ENCODE data around the gene GNG4.
"Not testable (repeated sequence)": the region's sequence is repeated elsewhere in the genome, so short reads cannot be mapped to it uniquely, and the experiment has no call there.

Gene GNG4

DNA sequence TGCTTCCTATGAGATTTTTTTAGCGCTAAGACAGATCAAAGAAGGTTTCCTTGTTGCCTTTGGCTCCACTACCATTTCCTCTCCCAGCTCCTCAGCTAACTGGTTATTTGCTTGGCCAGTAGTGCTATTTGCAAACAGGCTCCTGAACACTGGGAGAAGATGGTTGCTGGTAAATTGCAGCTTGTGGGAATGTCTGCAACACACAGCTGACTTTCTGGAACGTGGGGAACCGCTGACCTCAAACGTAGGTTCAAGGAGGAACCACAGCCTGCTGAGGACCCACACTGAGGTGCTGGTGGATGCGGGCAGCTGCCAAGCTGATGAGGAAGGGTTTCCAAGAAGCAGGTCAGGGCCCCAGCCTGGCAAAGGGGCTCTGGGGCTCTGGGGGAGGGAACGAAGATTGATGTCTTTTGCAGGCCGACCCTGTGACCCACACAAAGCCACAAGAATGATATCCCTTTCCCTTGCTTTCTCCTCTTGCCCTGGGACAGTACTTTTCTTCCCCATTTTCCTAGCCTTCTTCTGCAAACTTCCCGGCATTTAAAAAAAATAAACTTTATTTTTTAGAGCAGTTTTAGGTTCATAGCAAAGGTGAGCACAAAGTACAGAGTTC is 24.8 kb downstream of the GNG4 start:
- no peak for DNase-seq

DNA sequence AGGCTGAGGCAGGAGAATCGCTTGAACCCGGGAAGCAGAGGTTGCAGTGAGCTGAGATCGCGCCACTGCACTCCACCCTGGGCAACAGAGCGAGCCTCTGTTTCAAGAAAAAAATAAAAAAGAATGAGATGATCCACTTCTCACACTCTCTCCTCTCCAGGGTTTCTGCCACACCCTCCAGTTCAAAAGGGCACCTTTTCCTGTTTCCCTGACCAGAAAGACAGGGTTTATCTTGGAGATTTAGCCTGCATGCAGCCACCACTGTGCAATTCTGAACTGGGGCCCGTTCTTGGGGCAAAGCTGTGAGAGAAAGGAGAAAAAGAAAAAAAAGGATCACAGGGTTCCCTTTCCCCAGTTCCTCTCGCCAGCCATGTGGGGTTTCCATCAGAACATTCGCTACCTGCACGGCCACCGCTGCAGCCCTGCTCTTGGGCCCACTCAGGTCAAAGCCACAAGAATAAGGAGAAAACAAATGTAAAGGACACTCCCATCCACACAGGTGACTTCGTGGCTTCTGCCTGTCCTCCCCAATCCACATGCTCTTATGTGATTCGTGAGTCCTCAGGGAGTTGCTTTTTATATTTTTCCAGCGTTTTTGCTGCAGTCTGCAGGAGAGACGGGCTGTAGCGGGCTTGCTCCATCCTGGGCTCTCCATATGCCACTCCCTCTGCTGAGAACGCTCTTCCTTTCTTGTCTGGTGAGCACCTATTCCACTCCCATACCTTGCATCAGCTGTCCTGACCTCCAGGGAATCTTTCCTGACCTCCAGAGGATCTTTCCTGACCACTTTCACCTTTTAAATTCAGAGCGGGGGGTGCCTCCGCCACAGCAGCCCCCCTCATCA is 26.4 kb downstream of the GNG4 start:
- no peak for DNase-seq

DNA sequence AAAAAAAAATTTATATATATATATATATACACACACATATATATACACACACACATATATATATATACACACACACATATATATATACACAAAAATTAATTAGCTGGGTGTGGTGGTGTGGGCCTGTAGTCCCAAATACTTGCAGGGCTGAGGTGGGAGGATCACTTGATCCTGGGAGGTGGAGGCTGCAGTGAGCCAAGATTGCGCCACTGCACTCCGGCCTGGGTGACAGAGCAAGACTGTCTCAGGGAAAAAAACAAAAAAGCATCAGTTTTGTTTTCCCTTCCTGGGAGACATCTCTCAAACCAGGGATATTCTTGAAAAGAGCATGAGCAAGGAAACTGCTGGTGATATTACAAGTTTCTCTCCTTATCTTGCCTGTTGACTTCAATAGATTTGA is 30.4 kb downstream of the GNG4 start:
- not testable (repeated sequence) for DNase-seq

DNA sequence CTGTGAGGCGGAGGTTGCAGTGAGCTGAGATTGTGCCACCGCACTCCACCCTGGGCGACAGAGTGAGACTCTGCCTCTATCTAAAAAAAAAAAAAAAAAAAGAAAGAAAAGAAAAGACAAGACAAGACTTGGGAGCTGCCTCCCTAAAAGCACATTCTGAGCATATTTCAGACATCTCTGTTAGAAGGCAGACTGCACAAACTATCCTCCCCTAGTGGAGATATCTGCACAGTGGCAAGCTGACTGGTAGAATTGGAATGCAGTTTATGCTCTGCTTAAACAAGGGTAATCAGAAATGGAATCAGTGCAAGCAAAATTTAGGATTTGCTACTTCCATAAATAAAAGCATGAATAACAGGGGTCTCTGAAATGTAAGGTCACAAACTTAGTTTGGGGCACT is 31.8 kb downstream of the GNG4 start:
- no peak for DNase-seq

DNA sequence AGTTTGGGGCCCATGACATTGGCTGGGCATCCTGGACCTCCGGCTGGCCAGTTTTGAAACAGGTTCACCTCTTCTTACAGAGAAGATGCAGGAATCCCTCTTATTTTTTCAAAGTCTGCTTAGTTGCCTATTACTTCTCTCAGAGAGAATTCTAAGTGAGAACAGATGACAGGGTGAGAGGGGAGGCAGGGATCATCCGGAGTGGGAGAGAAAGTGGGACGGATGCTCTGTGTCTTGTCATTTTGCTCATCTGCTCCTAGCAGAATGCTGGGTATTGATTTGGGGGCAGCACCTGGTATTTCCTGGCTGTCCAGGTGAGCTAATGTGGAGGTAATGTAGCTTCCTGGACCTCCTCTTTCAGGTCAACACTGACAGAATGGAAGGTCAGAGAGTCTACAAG is 32.4 kb downstream of the GNG4 start:
- DNase-seq, result no peak

DNA sequence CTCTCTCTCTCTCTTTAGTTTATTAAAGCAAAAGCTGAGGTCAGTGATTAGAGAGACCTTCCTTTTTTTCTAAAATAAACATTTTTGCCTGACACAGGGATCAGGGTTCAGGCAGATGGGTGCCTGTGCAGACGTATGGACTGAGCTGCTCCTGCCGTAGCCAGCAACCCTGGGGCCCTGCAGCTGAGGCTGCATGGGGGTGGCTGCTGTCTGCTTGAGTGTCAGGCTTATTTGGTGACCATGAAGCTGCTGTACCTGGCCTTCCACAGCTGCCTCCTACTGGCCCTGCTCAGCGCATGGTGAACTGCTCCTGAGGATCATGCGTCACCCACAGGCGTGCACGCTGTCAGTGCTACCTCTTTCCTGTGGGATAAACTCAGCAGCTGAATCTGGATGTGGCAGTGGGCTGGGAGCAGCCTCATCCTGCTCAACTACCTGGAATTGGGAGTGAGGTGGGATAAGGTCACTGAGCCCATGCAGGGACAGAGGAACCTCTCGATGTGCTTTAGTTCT is 35.1 kb downstream of the GNG4 start:
- DNase-seq, result no peak

DNA sequence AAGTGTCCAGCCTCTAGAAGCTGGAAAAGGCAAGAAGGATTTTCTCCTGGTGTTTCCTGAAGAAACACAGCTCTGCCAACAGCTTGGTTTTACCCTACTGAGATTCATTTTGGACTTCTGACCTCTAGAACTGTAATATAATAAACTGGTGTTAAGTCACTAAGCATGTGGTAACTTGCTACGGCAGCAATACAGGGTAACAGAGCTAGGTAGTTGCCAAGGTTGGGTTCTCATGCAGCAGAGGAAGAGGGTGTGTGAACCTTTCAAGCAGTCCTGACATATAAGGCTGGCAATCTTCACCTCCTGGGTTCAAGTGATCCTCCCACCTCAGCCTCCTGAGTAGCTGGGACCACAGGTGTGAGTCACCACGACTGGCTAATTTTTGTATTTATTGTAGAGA is 36.0 kb downstream of the GNG4 start:
- no peak for DNase-seq

DNA sequence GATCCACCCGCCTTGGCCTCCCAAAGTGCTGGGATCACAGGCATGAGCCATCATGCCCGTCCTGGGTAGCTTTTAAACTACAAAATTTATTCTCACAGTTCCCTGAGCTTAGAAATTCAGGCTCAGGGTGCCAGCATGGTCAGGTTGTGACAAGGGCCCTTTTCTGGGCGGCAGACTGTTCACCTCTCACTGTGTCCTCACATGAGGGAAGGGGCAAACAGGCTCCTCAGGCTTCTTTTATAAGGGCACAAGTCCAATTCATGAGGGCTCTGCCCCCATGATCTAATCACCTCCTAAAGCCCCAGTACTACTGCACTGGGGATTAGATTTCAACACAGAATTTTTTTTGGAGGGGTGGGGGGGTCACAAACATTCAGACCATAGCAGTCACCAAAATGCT is 36.8 kb downstream of the GNG4 start:
- DNase-seq, result no peak

DNA sequence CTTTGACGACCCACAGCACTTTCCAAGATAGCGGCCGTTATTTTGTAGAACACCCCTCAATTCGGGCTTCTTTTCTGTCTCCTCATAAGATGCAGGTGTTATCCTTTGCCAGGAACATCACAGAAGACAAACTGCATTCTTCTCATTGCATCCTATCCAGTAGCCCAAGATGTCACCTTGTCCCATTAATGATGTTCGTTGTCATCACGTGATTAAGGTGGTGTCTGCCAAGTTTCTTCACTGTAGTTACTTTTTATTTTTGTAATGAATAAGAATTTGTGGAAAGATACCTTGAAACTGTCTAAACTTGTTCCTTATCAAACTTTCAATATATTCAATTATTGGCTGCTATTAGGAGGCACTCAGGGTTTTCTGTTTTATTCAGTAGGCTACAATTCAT is 39.4 kb downstream of the GNG4 start:
- no peak for DNase-seq

DNA sequence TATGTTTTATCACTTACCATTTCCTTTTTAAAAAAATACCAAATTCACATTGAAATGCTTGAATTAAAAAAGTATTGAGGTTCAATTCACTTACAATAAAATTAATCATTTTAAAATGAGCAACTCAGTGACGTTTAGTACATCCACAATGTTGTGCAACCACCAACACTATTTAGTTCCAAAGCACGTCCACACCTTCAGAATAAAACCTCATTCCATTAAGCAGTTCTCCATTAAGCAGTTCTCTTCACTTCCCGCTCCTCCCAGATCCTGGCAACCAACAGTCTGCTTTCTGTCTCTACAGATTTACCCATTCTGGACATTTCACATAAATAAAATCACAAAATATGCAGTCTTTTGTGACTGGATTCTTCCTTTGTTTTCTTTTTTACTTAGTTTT is 41.3 kb downstream of the GNG4 start:
- no peak for DNase-seq

DNA sequence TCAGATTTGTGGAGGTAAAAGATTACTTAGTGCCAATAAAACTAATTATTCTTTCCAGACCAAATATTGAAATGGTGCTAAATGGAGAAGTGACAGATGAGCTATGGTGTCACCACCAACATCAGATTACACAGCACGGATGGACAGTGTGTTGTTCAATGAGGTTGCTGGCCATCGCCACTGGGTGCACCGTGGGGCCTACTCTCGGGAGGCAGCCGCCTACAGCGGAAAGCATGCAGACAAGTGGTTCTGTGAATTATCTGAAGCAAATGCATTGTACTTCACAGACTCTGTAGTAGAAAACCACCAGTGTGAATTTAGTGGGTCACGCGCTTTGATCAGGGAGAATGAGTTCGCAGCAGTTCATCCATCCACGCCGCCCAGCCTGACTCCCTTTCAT is 42.3 kb downstream of the GNG4 start:
- no peak for DNase-seq

DNA sequence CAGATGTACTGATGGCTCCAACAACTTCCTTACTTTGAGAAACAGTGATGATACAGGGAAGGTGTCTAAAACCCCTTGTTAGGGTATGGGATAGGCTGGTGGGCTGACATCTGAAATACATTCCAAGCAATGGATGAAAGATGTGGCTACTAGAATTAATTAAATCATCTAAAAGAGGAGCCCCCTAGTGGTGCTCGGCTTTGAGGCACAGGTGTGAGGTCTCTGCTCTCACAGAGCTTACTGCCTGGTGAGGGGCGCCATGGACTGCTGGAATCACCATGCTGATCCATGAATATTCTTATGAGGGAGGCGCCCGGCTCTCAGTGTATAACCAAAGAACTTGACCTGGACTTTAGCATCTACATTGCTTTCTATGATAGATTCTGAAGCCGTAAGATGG is 48.5 kb downstream of the GNG4 start:
- DNase-seq, result no peak

DNA sequence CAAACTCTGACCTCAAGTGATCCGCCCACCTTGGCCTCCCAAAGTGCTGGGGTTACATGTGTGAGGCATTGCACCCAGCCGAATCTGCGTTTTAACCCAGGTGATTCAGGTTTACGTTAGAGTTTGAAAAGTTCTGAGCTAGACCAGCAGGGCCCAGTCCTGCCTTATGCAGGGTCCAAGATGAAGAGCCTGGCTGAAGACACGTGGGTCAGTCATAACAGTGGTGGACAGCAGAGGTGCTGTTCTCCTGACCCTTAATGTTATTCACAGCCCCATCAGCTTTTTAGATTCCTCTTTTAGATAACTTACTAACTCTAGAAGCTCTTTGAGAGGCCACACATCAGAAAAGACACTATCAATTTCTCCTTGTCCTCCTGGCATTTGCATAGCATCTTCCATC is 50.0 kb downstream of the GNG4 start:
- DNase-seq, result no peak

DNA sequence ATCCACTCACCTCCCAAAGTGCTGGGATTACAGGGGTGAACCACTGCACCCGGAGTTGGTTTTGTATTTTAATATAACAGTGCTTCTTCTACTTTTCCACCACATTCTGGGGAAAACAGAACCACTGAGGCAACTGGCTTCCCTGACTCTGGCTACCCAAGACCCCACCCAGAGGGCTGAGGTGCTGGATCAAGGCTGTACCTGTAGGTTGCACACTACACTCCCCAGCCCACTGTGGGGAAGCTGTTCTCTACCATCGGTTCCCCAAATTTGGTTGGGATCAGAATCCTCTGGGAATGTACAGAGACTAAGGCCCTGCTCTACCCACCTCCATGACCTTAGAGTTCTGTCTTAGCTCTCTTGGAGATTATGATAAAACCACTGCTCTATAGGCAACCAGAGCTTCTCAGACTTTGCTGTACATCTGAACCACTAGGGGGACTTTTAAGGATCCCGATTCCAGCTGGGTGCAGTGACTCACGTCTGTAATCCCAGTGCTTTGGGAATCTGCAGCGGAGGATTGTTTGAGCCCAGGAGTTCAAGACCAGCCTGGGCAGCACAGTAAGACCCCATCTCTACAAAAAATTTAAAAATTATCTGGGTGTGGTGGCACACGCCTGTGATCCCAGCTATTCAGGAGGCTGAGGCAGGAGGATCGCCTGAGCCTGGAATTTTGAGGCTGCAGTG is 51.6 kb downstream of the GNG4 start:
- DNase-seq, result no peak

DNA sequence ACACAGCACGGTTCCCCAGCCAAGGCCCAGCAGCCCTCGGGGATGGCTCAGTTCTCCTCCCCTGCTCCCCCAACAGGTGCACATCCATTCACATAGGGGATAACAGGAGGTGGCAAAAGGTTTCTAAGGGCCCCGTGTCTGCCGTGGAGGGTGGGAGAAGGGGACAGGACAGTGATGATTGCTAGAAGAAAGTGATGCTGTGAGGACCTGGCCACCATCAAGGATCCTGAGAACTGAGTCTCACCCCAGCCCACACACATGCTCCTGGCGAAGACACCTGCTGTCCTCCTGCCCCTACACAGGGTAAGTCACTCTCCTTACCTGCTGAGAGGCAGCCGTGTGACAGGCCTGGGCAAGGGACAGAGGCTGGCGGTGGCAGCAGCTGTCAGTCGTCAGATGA is 54.5 kb downstream of the GNG4 start:
- DNase-seq, result no peak

DNA sequence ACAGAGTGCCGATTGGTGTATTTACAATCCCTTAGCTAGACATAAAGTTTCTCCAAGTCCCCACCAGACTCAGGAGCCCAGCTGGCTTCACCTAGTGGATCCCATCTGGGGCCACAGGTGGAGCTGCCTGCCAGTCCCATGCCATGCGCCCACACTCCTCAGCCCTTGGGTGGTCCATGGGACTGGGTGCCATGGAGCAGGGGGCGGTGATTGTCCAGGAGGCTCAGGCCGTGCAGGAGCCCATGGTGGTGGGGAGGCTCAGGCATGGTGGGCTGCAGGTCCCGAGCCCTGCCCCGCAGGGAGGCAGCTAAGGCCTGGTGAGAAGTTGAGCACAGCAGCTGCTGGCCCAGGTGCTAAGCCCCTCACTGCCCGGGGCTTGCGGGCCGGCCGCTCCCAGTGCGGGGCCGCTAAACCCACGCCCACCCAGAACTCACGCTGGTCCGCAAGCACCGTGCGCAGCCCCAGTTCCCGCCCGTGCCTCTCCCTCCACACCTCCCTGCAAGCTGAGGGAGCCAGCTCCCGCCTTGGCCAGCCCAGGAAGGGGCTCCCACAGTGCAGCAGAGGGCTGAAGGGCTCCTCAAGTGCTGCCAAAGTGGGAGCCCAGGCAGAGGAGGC is 55.2 kb downstream of the GNG4 start:
- not testable (repeated sequence) for DNase-seq

DNA sequence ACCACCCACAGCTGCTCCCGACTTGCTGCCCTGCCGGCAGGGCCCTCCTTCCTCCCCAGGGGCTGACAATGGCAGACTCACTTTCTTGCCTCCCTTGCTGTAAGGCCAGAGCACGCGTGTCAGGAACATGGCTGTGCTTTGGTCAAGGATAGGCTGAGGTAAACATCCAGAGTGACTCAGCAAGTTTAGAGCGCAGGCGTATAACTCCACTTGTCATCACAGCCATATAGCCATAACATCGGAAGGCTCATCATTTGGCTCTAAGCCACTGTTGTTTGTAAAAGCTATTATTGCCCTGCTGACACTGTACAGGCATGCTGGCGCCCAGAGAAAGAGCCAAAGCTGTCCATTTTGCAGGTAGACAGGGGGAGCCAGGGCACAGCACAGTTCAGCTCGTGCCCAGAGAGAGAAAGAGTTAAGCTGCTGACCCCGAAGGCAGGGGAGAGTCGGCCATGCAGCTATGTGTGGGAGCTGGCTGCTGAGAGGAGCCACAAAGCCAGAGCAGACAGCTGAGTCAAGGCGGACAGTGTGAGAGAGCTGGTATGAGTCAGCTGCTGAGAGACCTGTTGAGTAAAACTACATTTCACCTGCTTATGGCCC is 60.6 kb downstream of the GNG4 start:
- DNase-seq, result no peak

DNA sequence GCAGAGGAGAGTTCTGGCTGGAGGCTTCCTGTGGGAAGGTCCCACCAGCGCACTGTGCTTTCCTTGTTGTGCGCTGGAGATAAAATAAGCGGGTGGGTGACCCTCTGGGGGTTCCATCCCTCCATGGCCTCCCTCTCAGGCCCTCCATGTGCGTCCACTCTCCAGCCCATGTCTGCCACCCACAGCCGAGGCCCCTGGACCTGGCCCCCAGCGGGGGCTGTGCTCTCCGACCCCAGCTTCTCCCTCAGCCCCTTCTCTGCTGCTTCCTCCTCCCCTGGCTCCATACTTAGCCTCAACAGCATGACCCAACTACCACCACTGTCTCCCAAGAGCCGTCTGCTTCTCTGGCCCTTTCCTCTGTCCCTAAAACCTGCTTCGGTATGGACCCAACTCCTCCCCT is 61.4 kb downstream of the GNG4 start:
- no peak for DNase-seq

DNA sequence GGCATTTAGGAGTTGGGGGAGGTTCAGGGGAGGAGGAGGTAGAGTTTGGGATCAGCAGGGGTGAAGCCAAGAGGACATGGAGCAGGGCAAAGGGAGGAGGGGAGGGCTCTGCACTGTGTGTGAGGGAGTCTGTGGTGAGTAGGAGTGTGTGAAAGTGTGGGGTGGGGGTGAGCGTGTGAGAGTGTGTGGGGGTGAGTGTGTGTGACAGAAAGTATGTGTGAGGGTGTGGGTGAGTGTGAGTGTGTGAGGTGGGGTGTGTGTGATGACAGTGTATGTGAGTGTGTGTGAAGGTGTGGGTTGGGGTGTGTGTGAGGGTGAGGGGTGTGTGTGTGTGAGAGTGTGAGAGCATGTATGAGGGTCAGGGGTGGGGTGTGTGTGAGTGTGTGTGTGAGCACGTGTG is 62.6 kb downstream of the GNG4 start:
- DNase-seq, result no peak

DNA sequence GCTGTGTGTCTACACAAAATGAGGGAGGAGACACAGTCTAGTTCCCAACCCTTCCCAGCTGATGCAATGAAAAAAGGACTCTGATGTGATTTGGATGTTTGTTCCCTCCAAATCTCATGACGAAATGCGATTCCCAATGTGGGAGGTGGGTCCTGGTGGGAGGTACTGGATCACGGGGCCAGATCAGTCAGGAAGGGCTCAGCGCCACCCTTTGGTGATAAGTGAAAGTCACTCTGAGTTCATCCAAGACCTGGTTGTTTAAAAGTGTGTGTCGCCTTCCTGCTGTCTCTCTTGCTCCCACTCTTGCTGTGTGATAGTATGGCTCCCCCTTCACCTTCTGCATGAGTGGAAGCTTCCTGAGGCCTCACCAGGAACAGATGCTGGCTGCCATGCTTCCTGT is 63.2 kb downstream of the GNG4 start:
- no peak for DNase-seq

DNA sequence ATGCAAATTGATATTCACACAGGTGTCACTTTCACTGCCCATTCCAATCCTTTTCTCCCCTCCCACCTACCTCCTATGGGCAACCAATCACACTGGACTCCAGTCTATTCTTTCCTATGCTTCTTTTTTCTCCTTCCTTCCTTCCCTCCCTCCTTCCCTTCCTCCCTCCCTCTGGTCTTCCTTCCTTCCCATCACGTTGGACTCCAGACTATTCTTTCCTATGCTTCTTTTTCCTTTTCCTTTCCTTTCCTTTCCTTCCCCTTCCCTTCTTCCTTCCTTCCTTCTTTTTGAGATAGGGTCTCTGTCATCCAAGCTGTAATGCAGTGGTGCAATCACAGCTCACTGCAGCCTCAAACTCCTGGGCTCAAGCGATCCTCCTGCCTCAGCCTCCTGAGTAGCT is 64.6 kb downstream of the GNG4 start:
- no peak for DNase-seq

DNA sequence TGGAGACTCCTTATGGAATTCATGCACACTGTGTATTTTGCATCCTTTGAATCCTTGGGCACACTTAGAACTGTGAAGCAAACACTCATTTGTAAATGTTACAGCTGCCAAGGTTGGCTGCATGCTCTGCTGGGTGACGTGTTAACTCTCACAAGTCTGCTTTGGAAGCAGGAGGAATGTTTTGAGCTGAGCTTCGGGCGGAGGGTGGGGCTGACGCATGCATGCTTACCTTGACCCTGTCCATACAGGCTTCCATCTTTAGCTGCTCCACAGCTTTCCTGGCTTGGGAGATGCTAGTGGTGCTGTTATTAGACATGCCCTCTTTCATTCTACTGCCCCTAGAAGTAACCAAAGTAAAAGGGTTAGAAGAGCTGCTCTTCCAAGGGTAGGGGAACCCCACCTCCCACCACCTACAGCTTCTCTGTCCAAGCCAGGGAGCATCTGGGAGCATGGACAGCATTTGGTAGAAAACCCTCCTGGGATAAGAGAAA is 66.0 kb downstream of the GNG4 start:
- no peak for DNase-seq

DNA sequence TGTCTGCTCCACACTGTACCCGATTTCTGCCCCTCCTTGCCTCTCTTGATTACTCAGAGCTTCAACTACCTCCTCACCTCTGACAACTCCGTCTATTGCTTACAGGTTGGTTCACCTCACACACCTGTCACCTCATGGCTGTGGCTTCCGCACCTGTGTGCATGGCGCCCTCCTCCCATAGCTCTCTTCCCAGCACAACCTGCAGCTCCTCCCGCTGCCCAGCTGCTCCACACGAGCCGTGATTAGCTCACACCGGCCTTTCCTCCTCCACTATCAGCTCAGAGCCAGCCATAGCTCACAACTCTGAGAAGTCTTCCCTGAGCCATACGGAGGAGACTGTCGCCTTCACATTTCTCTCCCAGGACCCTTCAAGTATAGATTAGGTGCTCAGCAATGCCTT is 67.5 kb downstream of the GNG4 start:
- DNase-seq, result no peak

Measured in NCI-H774 (cell line).